Right ventricle myocardium inferior (tissue), 1 donor: Measurements from ENCODE around the gene SLC44A5. TPM values are rescaled to one million over a fixed set of nuclear protein-coding genes. Genes with fewer than 3 reads are reported as not detected.
"Not testable (repeated sequence)": the region's sequence is repeated elsewhere in the genome, so short reads cannot be mapped to it uniquely, and the experiment has no call there.

Experiments
- ATAC-seq: fragments of 200-7000 bp; cut with Tn5 transposase; one replicate; pipeline ENCODE4 v1.9.1; 2020; ENCODE audit warnings: mild to moderate bottlenecking, moderate library complexity
- DNase-seq: peaks from one replicate; pipeline ENCODE4 v3.0.0; 2021; ENCODE audit errors: missing footprints
- intact Hi-C: fragments of 100-400 bp; cut with DNase I; formaldehyde crosslinking; loops from one replicate; pipeline ENCODE4 v1.11.0; 2022
- long read RNA-seq: library from polyadenylated mRNA; unstranded; transcript quantifications from one replicate; pipeline ENCODE4 v2.0.0, GENCODE V29; 2021
- total RNA-seq: library from RNA; stranded (reverse); fragmentation: NEBNext Ultra II Directional; extraction: Animal tissue kit (Norgen Biotek cat#: 25700); gene quantifications from one replicate; pipeline ENCODE4 v1.2.1, GENCODE V29; 2021
- donor health status: DM: no; HTN: yes; CAD: no; lungs with severe emphysema.

The SLC44A5 gene
- 1.8 TPM for total RNA-seq
- long read RNA-seq = 0 reads

DNA sequence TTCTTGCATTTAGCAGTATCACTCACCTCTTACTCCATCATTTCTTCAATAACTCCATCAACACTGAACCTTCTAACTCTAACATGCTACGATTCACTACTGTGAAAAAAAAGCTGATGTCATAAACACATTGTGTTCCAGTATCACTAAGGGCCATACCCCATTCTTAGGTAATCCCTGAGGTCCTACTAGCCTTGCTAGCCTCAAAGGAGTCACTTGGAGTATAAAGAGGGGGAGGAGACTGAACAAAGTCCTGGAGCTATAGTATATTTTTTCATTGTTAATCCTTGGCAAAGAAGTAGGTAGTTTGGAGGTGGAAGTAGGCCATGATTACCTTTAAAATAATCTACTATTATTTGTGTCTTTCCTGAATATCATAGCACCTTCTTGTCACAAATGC is at the start of gene SLC44A5:
Gene SLC44A5 (minus strand): TSS at position 101 of the 400 bp plus-strand sequence. CDS start 69,667 bp downstream, outside the sequence.
- intact Hi-C loops = no loop called here
- DNase-seq = no peak
- no peak for ATAC-seq

DNA sequence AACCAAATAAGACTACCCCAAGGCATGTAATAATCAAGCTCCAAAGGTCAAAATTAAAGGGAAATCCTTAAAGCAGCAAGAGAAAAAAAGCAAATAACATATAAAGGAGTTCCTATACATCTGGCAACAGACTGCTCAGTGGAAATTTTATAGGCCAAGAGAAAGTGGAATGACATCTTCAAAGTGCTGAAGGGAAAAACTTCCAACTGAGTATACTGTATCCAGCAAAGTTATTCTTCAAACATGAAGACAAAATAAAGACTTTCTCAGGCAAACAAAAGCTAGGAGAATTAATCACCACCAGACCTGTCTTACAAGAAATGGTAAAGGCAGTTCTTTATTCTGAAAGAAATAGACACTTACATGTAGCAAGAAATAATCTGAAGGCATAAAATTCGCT is 45.0 kb upstream of the SLC44A5 start:
- intact Hi-C loops = no loop called here
- DNase-seq (no peak), ATAC-seq (no peak)

DNA sequence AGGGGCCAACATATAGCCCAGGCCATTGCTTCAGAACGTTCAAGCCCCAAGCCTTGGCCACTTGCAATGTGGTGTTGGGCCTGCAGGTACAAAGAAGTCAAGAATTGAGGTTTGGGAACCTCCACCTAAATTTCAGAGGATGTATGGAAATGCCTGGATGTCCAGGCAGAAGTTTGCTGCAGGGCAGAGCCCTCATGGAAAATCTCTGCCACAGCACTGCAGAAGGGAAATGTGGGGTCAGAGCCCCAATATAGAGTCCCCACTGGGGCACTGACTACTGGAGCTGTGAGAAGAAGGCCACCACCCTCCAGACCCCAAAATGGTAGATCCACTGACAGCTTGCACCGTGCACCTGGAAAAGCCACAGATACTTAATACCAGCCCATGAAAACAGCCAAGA is 36.3 kb upstream of the SLC44A5 start:
- intact Hi-C loops, DNase-seq, ATAC-seq: not testable (repeated sequence)

DNA sequence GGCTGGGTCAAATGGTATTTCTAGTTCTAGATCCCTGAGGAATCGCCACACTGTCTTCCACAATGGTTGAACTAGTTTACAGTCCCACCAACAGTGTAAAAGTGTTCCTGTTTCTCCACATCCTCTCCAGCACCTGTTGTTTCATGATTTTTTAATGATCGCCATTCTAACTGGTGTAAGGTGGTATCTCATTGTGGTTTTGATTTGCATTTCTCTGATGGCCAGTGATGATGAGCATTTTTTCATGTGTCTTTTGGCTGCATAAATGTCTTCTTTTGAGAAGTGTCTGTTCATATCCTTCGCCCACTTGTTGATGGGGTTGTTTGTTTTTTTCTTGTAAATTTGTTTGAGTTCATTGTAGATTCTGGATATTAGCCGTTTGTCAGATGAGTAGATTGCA is 34.2 kb upstream of the SLC44A5 start:
- ATAC-seq, DNase-seq, intact Hi-C loops: not testable (repeated sequence)

DNA sequence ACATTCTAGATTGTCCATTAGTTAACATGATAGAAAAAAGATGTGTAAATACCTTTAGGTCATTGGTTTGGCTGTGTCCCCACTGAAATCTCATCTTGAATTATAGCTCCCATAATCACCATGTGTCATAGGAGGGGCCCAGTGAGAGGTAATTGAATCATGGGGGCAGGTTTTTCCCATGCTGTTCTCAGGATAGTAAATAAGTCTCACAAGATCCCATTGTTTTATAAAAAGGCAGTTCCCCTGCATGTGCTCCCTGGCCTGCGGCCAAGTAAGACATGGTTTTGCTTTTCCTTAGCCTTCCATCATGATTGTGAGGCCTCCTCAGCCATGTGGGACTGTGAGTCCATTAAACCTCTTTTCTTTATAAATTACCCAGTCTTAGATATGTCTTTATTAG is 32.5 kb upstream of the SLC44A5 start:
- ATAC-seq (no peak), DNase-seq (no peak)
- intact Hi-C loops = no loop called here

DNA sequence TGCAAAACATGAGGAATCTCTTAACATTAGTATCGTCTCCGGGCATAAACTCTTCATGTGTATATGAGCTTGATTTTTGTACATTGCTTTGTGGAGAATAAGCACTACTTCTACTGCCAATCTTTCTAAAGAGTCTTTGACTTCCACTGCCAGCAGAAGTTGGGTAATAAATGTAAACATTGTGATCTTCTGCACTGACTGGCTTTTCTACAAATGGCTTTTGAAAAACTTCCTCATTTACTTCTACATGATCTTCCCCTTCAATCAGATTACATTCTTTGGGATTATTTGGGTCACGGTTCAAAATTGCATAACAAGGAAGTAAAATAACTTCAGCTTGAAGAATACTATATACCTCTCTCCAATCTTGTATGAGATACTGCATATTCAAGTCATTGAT is 30.4 kb upstream of the SLC44A5 start:
- DNase-seq = no peak
- ATAC-seq = no peak
- intact Hi-C loops = no loop called here

DNA sequence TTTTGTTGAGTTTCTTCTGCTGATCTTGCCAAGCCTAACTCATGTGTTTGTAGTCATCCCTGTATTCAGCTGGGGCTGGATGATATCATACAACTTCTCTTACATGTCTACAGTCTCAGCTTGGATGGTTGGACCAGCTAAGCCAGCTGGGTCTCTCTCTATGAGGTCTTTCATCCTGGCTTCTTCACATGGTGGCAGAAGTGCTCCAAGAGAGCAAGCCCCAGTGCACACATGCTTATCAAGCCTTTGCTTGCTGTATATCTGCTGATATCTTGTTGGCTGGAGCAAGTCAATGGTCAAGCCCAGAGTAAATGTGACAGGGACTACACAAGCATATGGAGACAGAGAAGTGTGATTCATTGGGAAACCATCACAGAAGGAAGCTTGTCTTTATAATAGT is 29.2 kb upstream of the SLC44A5 start:
- intact Hi-C loops = no loop called here
- ATAC-seq = no peak
- no peak for DNase-seq

DNA sequence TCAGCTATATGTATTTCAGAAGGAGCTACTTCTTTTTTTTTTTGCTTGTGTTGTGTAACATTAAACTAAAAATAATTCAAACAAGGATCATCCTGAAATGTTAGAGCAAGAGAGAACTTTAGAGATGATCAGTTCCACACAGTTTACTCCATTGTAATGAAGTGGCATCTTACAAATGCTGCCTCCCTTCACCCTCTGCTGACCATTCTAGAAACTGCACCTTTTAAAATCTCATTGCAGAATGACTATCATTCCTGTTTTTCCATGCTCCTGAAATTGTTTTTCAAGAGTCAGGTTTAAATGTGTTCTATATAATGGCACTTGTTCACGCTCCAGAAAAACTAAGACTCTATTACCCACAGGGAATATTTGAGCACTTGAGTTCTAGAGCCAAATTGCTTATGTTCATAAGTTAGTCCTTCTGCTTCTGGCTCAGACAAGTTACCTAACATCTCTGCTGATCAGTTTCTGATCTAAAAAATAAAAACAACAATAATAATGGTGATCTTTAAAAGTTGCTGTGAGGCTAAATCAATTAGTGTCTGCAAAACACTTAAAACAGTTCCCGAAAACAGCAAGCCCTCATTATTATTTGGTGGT is 21.5 kb upstream of the SLC44A5 start:
- no peak for DNase-seq
- intact Hi-C loops = loop anchor here (5.0 to 10.0 kb wide), 2 partner anchors 365 to 398 kb away; no protein-coding TSS in a partner anchor
- no peak for ATAC-seq

DNA sequence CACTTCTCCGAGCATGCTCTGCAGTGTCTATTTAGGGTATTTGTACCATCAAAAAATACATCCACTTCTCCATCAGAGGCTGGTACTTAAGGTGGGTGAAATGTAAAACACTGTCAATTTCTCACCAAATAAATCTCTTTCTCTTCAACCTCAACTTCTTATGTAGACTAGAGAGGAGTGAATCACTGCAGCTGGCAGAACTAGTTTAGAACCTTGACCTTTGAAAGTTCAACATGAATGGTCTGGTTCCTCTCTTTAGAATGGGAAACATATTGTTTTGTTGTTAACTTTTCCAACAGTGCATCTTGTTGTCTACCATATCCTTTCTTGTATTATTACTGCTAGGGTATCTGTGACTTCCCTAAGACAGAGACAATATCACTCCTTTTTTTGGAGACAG is 20.1 kb upstream of the SLC44A5 start:
- ATAC-seq = no peak
- intact Hi-C loops = loop anchor here (5.0 to 10.0 kb wide), 2 partner anchors 364 to 396 kb away; no protein-coding TSS in a partner anchor
- no peak for DNase-seq

DNA sequence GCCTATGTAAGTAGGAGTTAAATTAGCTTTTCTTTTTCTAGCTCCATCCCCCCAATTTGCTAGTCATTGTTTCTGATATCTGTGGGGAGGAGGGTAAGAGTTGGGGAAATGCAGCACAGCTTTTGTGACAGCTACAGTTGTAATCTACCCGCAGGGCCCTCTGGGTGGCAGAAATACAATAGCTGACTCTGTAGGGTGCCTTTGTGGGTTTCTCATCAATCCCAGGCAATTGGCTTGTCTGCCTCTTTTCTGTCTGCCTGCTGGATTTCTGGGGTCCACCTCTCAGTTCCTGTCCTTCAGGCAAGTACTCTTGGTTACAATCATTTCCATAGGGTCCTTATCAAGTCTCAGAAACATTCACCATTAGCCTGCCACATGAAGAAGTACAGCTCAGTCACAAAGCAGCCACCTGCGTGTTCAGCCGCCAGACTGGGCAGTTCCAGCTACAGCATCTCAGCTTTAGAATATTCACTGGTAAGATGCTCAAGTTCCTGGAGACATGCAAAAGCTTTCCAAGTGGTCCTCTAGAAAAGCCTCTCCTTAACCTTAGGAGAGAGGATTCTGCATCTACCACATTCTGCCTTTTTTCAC is 19.2 kb upstream of the SLC44A5 start:
- DNase-seq = no peak
- ATAC-seq = no peak
- intact Hi-C loops = loop anchor here (5.0 to 10.0 kb wide), 2 partner anchors 363 to 395 kb away; no protein-coding TSS in a partner anchor

DNA sequence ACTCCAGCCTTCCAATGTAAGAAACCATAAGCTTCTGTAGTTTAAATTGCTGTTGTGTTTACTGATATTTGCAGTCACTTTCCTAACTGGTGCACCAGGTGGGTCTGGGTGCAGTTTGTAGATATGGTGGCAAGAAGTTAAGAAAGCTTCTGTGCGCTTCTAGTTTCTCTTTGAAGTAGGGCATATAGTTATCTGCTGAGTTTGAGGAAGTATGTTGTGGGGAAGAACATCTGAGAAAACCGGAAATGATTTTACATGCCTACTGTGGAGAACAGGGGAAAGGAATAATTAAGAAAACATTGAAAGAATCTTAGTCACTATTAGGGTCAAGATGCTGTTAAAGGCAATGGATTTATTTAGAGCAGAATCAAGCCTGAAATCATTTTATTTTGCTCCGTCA is 14.9 kb upstream of the SLC44A5 start:
- ATAC-seq = no peak

DNA sequence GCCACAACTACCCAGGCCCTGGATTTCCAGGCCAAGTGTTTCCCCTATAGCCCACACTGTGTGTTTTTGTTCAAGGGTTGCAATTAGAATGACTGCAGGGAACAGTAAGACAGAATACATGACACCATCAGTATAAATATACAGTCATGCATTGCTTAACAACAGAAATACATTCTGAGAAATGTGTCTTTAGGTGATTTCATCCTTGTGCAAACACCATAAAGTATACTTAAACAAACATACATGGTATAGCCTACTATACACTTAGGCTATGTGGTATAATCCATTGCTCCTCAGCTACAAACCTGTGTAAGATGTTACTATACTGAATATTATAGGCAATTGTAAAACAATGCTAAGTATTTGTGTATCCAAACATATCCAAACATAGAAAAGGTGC is 7.5 kb upstream of the SLC44A5 start:
- ATAC-seq (no peak), DNase-seq (no peak)
- intact Hi-C loops = no loop called here

More for the DNA sequence above, 14.9 kb upstream of the SLC44A5 start:
- intact Hi-C loops = no loop called here
- no peak for DNase-seq

DNA sequence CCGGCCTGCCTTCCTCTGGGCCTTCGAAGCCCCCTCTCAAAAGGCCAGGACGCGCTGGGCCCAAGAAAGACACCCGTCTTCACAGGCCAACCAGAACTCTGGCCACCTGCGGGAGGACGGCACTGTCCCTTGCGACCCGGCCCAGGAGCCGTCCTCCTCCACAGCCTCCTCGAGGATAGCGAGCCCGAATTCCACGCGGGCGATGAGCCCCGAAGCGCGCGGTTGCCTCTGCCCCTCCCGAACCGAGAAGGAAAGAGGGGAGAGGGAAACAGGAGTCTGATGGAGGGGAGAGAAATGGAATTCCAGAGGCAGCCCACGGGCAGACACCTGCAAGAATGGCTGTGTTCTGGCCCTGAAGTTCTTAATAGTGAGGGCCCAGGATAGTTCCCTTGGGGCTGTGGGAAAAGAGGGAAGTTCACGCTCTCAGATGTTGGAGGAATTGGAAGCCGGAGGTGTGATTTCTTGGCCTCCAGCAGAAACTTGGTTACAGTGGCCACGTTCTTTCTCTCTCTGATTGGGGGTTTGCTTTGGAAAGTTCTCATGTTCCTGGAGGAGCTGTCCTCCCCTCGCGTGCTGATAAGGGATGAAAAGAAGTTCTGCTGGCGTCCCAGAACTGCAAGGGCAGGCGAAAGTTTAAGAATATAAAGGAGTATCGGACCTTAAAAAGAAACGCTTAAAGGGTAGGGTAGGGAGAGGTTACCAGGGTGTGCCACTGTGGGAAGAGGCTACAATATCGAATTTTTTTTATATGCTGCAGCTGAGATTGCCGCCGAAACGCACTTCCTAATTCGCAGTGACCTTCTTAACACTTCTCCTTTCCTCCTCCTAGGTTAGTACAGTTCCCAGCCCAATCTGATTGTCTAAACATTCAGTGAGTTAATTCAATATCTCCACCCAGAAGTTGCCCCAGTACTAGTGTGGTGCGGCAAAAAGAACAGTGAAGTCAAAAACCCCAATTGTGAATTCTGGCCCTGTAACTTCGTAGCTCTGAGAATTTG is 5.8 kb upstream of the SLC44A5 start:
- DNase-seq = no peak
- intact Hi-C loops = no loop called here
- no peak for ATAC-seq

DNA sequence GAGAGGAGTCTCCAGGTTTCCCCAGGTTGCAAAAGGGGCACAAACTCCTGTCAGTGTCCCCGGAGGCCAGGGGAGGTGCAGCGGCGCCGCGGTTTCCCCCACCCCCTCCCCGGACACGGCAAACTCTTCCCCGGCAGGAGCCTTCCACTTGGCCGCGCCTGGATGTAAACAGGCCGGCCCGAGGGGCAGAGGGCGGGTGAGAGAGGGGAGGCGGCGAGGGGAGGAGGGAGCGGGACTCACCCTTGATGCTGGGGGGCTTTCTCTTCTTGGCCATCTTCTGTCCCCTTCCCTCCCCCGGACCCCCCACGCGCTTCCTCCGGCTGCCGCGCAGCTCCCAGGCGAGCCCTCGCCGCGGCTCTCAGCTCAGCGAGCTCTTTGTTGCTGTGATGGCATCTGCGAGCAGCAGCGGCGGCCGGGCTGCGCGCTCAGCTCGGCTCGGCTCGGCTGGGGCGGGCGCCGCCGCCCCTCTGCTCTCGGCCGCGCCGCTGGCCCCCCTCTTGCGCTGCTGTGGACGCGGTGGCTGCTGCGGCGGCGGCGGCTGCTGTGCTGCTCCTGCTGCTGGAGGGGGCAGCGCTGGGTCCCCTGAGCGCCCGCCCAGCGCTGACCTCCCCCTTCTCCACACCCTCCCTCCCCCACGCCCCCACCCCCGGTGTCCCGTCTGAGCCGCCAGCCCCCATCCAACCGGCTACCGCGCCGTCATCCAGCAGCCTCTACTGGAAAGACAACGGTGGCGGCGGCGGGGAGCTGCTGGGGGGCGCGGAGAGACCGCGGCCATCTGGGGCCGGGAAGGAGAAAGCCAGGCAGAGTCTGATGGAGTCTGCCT is 4.9 kb upstream of the SLC44A5 start:
- ATAC-seq = peak; percentile 75
- peak; percentile 62 for DNase-seq
- intact Hi-C loops = no loop called here

DNA sequence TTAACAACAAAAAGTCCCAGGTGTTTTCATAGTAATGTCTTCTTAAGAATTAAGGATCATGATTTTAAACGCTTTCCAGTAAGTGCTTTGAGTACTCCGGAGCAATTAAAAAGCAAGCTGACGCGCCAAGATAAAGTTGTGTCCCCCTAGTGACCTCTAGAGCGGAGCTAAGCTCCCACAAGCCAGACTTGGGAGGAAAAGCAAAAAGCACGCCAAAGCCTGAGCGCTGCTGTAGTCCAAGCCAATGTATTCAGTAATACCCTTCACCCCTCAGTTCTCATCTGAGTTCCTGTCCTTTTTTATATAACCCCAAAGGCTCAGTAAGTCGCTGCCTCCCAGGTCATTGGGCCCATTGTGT is 3.5 kb upstream of the SLC44A5 start:
- DNase-seq (no peak), ATAC-seq (peak; percentile 16)
- intact Hi-C loops = no loop called here

DNA sequence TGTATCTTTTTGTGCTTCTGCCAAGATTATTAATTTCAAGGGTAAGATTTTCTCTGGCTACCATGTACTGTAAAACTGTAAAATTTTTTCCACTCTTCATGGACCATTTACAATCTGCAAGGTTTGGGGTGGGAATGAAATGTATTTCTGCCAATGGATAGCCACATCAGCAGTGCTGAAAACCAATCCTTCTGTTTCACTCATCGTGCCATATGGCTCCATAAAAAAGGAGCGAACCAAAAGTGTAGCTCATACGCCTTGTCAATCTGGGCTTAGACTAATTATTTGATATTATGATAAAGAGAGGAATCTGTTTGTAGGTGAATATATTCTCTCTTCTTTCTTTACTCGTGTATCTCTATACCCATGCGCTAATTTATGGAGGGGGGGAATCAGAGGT is 3.0 kb upstream of the SLC44A5 start:
- intact Hi-C loops = no loop called here
- DNase-seq = no peak
- ATAC-seq = no peak

DNA sequence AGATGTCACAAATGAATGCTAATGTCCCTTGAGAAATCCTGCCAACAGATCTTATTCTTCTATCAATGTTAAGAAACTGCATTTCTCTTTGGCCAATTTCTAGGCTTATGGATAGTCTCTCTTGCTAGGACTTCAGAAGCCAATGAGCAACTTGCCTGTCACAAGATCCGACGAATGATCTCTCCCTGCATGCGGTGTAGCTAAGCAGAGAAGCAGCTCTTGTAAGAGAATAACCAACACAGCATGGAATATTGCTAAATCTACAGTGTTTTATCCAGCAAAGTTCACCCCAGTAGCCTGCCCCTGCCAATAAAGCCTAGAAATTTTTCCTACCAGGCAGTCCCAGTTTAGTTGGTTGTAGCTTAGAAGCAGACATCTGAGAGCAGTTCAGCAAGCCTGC is 2.1 kb upstream of the SLC44A5 start:
- DNase-seq (no peak), ATAC-seq (no peak)
- intact Hi-C loops = no loop called here

DNA sequence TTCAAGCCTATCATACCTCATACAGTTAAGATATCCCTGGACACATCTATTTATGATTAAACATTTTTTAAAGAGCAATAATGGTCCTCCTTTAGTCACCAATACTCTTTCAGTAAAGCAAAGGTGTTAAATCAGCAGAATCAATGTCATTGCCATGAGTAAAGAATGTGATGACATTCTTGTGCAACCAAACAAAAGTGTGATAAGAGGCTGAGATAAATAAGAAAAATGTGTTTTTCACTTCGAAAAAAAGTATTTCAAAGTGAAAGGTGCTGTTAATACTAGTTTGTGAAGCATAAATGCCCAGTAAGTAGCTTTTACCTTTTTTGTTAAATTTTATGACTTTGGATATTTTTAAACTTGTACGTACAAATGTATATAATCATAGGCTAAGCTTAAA is 8.4 kb downstream of the SLC44A5 start:
- ATAC-seq (no peak), DNase-seq (no peak)
- intact Hi-C loops = no loop called here

DNA sequence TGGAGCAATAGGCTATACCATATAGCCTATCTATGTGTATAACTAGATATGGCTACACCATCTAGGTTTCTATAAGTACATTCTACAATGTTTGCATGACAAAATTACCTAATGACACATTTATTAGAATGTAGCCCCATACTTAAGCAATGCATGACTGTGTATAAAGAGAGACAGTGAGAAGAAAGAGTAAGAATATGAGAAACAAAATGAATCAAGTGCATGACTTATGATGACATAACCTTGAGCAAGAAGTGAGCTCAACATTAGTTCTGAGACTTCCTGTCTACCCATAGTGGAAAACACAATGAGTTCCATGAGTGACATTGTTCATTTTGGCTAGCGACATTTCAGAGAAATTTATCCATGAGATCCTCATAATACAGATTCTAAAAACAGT is 10.1 kb downstream of the SLC44A5 start:
- ATAC-seq (no peak), DNase-seq (no peak)
- intact Hi-C loops = no loop called here
